Upper lobe of left lung (tissue), 4 donors: Measurements from ENCODE around the gene OTOGL.

Experiments
- CTCF ChIP-seq, 6 experiments: fragments of 450-650 bp in 4 of 6; fragments of 200-600 bp in 2 of 6; sonication (generic) in 2 of 6; IDR thresholded peaks; one replicate each; pipeline ENCODE4 v1.5.1; 2016 to 2019; ENCODE audit warnings: antibody characterized with exemption in 6 of 6
- EP300 ChIP-seq, 4 donors: sonication (generic); formaldehyde crosslinking; IDR thresholded peaks; one replicate each; pipeline ENCODE4 v1.5.1; 2017; ENCODE audit warnings: antibody characterized with exemption in 4 of 4, control low read depth in 2 of 4

- TF ChIP-seq CTCF (IDR thresholded peaks at IDR 0.05) (no peak), EP300 (IDR thresholded peaks at IDR 0.05) (no peak)
Observed at GRCh38 chr12:80314741-80315140, 215.4 kb downstream of the OTOGL start.
